GM19035 (cell line): ENCODE results near the gene MEIS1.

Source experiments
- ATAC-seq: cut with Tn5 transposase; IDR thresholded peaks from one replicate; pipeline ENCODE4 v1.9.1; 2021; ENCODE audit not compliant: unreplicated experiment

The MEIS1 gene

DNA sequence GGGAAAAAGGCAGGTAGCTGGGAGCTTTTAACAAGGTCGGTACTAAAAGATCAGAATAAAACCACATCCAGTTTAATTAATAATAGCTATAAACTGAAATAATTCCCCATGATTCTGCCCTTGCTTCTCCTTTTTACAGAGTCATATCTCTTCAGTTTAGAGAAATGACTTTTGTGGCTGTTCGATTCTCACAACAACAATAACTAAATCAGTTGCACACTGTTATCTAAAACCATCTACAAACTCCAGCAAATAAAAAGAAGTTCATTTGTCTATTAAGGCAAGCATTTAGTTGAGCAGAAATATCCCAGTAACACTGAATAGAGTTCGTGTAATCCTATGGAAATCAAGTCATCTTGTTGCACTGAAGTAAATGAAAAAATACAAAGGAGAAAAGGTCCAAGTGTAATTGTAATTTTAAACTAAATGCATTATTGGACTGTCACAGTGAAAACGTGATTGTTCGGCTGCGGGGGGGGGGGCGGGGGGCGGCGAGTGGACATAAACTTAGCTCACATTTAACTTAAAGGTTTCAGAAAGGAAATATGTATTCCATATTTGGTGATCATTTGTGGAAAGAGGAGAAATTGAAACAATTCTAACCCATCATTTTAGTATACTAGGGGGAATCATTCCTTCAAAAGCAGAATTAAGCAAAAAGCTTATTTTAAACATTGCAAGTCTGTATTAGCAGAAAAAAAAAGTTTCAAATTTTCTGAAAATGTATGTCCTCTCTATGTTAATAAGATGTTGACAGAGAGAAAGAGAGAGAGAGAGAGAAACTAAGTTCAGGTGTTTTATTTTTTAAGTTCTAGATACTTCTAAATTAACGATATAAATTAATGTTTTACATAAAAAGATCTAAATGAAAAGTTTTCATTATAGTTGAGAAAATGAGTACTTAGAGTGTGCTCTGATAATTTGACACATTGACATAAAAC is 144.5 kb downstream of the MEIS1 start:
- no peak for ATAC-seq

DNA sequence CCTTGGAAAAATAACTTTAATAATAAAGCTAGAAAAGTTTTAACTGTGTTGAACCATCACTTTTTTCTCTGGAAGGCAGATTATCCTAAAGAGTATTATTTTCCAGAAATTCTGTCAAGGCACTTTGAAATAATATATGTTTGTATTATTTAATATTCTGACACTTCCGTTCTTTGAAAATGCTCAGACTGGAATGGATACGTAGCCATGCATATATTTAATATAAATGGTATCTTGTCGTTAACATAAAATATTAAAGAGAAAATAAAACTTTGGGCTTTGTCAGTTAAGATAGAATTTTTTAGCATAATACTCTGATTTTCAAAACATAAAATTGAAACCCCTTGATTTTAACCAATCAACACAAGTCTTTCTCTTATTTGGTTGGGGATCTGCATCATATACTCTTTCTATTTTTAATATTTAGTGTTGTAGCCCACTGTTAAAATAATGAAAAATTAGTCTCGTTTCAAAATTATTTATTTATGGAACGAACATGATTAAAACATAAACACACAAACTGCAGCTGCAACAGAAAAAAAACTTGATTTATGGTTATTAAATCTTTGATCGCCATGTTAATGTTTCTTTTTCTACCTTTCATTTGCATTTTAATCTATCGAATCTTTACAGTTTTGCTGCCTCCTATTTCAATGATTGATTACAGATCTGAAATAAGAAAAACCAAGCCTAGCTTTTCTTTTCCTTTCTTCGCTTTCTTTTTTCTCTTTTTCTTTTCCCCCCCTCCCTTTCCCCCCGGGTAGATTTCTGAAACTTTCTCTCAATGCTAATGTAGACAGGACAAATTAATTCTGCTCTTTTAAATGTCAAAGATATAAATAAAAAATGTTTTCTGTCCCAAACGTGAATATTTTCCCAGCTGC is 145.5 kb downstream of the MEIS1 start:
- ATAC-seq: no peak

DNA sequence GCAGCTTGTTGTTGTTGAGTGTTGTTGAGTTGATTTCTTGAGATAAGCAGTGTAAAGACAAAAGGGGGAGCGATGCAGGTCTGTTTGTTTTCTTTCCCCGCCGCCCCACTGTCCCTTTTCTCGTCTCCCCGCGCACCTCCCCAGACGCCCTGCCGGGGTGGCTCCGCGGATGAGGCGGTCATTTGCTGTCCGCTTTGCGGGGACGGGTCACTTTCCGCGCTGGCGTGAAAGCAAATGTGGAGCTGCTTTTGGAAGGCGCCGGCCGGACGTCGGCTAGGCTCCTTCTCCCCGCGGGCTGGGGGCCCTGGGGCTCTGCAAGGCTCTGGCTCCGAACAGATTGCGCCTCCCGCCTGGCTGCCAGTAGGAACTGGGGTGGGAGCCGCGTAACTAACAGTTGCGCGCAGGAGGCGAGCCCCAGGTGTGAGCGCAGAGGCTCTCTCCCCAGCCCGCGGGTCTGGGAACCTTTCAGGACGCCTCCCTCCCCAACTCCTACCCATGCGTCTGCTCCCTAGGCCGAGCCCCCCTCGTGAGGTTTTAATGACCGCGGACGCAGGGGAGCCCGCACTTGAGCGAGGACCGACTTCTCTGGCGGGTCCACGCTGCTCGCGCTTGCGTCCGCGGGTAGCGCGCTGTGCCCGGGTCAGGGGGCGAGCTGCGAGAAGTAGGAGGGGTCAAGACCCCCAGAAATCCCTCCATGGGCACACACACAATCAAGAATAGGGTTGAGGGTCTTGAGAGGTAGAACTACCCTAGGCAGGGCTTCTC is 146.6 kb downstream of the MEIS1 start:
- ATAC-seq: no peak

GRCh38 chr2:66582104-66582986 is 147.4 kb downstream of the MEIS1 start:
- ATAC-seq: no peak

- ATAC-seq: no peak
These were observed 148.3 kb downstream of the MEIS1 start for GRCh38 chr2:66582987-66583880.

DNA sequence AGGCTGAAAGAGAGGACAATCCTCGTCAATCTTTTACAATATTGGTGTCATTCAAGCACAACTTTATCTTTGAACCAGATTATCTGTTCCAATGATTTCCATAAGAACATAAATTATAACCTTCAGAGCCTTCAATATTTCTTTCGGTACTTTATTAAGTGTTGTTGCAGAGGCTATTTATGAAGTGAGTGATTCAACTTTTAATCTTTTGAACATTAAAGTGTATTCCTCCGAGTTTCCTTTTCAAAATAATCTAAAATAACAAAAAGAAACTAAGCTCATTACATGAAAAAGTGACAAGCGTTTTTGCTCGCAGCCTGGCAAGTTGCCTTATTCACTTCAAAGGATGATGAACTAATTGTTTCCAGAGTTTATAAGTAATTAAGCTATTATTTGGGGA is 149.0 kb downstream of the MEIS1 start:
- no peak for ATAC-seq

GRCh38 chr2:66585587-66585986 is 150.7 kb downstream of the MEIS1 start:
- ATAC-seq: no peak

- ATAC-seq: no peak
These were observed 152.3 kb downstream of the MEIS1 start for GRCh38 chr2:66587216-66587615.

DNA sequence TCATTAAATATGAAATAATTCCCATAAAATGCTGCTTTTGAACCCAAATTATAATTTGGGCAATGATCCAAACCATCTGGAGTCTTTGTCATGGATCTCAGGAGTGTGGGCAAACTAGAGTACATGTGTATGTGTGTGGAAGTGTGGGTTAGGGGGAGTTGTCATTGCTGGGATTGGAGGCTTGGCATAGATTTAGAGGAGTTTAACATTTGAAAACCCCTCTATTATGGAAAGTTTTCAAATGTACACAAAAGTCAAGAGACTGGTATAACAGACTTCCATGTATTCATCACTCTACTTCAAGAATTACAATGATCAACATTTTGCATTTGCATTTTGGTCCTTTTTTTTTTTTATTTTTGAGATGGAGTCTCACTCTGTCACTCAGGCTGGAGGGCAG is 159.1 kb downstream of the MEIS1 start:
- no peak for ATAC-seq

GRCh38 chr2:66595556-66595955 is 160.6 kb downstream of the MEIS1 start:
- no peak for ATAC-seq

DNA sequence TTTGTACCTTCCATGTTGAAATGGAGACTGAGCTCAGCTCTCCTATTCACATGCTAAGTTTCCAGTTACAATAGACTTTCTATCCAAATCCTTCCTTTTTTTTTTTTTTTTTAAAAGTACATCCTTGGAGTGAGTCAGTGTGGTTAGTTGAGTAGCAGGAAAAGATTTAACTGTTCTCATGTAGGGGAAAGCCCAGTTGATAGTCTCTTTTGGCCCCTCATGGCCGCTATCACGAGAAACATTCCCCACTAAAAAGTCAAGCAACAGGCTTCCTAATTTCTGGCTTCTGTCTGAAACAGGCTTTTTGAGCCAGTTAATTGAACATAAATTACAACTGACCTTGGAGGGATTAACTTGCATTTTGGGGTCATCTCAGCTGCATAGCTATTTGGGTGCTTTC is 161.3 kb downstream of the MEIS1 start:
- no peak for ATAC-seq

DNA sequence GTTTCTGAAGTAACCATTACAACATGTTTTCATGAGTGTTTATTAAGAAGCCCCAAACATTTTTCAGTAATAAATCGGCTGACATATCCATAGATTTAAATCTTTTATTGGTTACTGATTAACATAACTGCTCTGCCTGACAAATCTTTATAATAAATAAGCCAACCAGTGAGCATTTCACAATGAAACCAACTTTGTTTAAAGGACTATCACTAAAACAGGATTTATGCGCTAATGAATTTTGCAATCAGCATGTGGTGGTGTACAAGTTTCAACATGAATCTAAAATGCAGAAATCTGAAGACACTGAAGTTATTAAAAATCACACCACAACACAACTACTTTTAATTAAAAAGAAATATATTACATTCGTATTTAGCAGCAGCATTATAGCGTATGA is 166.7 kb downstream of the MEIS1 start:
- no peak for ATAC-seq

GRCh38 chr2:66602341-66602740 is 167.4 kb downstream of the MEIS1 start:
- no peak for ATAC-seq

DNA sequence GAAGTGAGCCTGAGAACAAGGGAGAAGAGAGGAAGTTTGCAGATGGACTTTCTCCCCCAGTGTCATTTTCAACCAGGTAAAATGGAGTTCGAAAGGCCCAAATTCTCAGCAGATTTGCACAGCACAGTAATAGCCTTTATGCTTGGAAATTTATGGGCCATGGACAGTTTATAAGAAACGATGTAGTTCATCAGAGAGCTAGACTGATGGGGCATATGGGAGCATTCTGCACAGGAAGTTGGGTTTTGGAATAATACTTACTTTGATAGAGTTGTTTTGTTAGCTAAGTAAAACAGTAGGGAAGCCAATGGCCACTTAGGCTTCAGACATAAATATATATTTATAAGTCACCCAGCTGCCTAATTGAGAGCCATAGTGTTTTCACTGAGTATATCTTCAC is 169.4 kb downstream of the MEIS1 start:
- ATAC-seq: no peak

DNA sequence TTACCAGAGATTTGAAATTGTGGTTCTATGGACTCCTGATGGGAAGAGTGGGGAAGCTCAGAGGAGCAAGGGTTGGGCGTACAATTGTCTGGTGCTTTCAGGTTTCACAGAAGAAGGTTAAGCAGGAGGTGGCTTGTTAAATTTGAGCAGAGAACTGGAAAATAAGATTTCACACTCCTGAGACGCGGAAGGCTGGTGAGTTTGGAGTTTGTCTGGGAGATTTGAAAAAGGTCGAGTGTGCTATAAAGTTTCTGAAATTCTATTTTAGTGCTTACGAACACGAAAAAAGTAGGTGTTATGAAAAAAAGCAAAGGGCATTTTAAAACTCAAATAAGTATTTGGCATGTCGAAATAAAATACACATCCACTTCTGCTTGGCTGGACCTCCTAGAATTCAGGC is 170.1 kb downstream of the MEIS1 start:
- ATAC-seq: no peak

DNA sequence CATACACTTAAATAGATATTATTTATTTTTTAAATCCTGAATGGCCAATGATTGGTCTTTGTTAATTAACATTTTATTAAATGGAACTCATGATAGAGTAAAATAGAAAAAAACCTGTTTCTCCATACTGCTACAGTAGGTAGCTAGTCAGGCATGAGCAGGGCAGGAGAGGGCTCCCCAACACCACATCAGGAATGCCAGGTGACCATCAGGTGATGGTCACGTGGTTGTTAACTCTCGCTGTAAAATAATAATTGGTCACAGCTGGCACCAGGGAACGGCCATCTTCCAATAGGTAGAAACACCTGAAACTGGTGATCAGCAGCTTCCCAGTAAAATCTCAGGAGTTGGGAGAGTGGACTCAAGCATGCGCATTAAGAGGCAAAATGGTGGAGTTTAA is 172.2 kb downstream of the MEIS1 start:
- no peak for ATAC-seq
